T-helper 2 cell treated with Interferon-gamma antibody and Interleukin-4, amounts not matched to agents 5 μg/mL and 100 μg/mL, for 36 hours (primary cell): Measurements from ENCODE around the gene HOMER3.
"Not testable (repeated sequence)": the region's sequence is repeated elsewhere in the genome, so short reads cannot be mapped to it uniquely, and the experiment has no call there.

Experiments
- DNase-seq: peaks from one replicate; pipeline ENCODE4 v3.0.0; 2021; ENCODE audit warnings: low spot score
- H3K27ac Mint-ChIP-seq: one replicate; pipeline ENCODE4 v1.8.0; 2021; ENCODE audit warnings: mild to moderate bottlenecking, mixed read lengths
- H3K27me3 Mint-ChIP-seq: one replicate; pipeline ENCODE4 v1.8.0; 2021; ENCODE audit warnings: low read depth, mixed read lengths
- H3K36me3 Mint-ChIP-seq: one replicate; pipeline ENCODE4 v1.8.0; 2021; ENCODE audit warnings: low read depth, mixed read lengths
- H3K4me1 Mint-ChIP-seq: one replicate; pipeline ENCODE4 v1.8.0; 2021; ENCODE audit warnings: low read depth, mixed read lengths
- H3K4me3 Mint-ChIP-seq: one replicate; pipeline ENCODE4 v1.8.0; 2022; ENCODE audit warnings: mild to moderate bottlenecking, moderate library complexity, mixed read lengths
- H3K9me3 Mint-ChIP-seq: one replicate; pipeline ENCODE4 v1.8.0; 2021; ENCODE audit warnings: mixed read lengths

The HOMER3 gene

GRCh38 chr19:18924684-18925213 lies 16.3 kb downstream of the HOMER3 start:
- Mint-ChIP-seq H3K27ac (no peak overlapping the region), H3K4me3 (no peak overlapping the region), H3K36me3 (peaks cover 36% of the 10 kb centered on the region), H3K27me3 (no peaks in the 10 kb centered on the region), H3K9me3 (no peaks in the 10 kb centered on the region), H3K4me1 (peaks cover 10% of the 10 kb centered on the region)
- no peak for DNase-seq

GRCh38 chr19:18922228-18922985 lies 18.6 kb downstream of the HOMER3 start:
- no peak for DNase-seq
- H3K36me3 Mint-ChIP-seq = peaks cover 36% of the 10 kb centered on the region
- peaks cover 13% of the 10 kb centered on the region for H3K4me1 Mint-ChIP-seq
- no peaks in the 10 kb centered on the region for H3K27me3 Mint-ChIP-seq
- no peaks in the 10 kb centered on the region for H3K9me3 Mint-ChIP-seq
- no peak overlapping the region for H3K27ac Mint-ChIP-seq
- no peak overlapping the region for H3K4me3 Mint-ChIP-seq

- H3K9me3 Mint-ChIP-seq = no peaks in the 10 kb centered on the region
- H3K4me3 Mint-ChIP-seq = peak overlapping the region; percentile 60
- H3K27ac Mint-ChIP-seq = no peak overlapping the region
- no peaks in the 10 kb centered on the region for H3K27me3 Mint-ChIP-seq
- DNase-seq = no peak
- H3K4me1 Mint-ChIP-seq = peaks cover 16% of the 10 kb centered on the region
- H3K36me3 Mint-ChIP-seq = peaks cover 39% of the 10 kb centered on the region
Observed at GRCh38 chr19:18921593-18921992, 19.4 kb downstream of the HOMER3 start.

GRCh38 chr19:18920400-18920799 lies 20.6 kb downstream of the HOMER3 start:
- Mint-ChIP-seq H3K27ac (peak overlapping the region; percentile 96), H3K4me3 (peak overlapping the region; percentile 96), H3K4me1 (peaks cover 16% of the 10 kb centered on the region), H3K9me3 (no peaks in the 10 kb centered on the region), H3K27me3 (no peaks in the 10 kb centered on the region), H3K36me3 (peaks cover 35% of the 10 kb centered on the region)
- DNase-seq = no peak

- peaks cover 38% of the 10 kb centered on the region for H3K36me3 Mint-ChIP-seq
- H3K4me3 Mint-ChIP-seq = peak overlapping the region; percentile 96
Observed at GRCh38 chr19:18919900-18920214, 21.2 kb downstream of the HOMER3 start.

GRCh38 chr19:18919086-18919899 lies 21.7 kb downstream of the HOMER3 start, which contains the start of the genes COPE and DDX49:
TSS of gene COPE (minus strand) at chr19:18919387. CDS start at chr19:18919348, 39 bp downstream.
TSS of gene DDX49 (plus strand) at chr19:18919715. CDS start at chr19:18919742, 27 bp downstream.
- Mint-ChIP-seq H3K4me3 (peak within 1 kb of the TSS; percentile 96), H3K9me3 (no peaks in the 10 kb centered on the region), H3K27ac (peak within 1 kb of the TSS; percentile 96), H3K36me3 (peaks cover 34% of the 10 kb centered on the region), H3K27me3 (no peaks in the 10 kb centered on the region), H3K4me1 (peaks cover 16% of the 10 kb centered on the region)
- DNase-seq = peak; percentile 98

More at GRCh38 chr19:18919900-18920214, 21.2 kb downstream of the HOMER3 start:
- no peaks in the 10 kb centered on the region for H3K9me3 Mint-ChIP-seq
- H3K27ac Mint-ChIP-seq = peak overlapping the region; percentile 96
- peaks cover 16% of the 10 kb centered on the region for H3K4me1 Mint-ChIP-seq
- H3K27me3 Mint-ChIP-seq = no peaks in the 10 kb centered on the region
- no peak for DNase-seq

- Mint-ChIP-seq H3K27ac (peak overlapping the region; percentile 82), H3K4me3 (peak overlapping the region; percentile 96), H3K4me1 (peaks cover 16% of the 10 kb centered on the region), H3K36me3 (peaks cover 37% of the 10 kb centered on the region)
- H3K27me3 Mint-ChIP-seq, H3K9me3 Mint-ChIP-seq, DNase-seq: not testable (repeated sequence)
Observed at GRCh38 chr19:18917593-18917992, 23.4 kb downstream of the HOMER3 start.

GRCh38 chr19:18915639-18916038 lies 25.4 kb downstream of the HOMER3 start:
- H3K4me1 Mint-ChIP-seq = peaks cover 10% of the 10 kb centered on the region
- H3K4me3 Mint-ChIP-seq = no peak overlapping the region
- DNase-seq = peak; percentile 19
- H3K36me3 Mint-ChIP-seq = peaks cover 27% of the 10 kb centered on the region
- no peaks in the 10 kb centered on the region for H3K27me3 Mint-ChIP-seq
- no peaks in the 10 kb centered on the region for H3K9me3 Mint-ChIP-seq
- peak overlapping the region; percentile 36 for H3K27ac Mint-ChIP-seq

GRCh38 chr19:18913466-18913865 lies 27.6 kb downstream of the HOMER3 start:
- no peak overlapping the region for H3K27ac Mint-ChIP-seq
- peaks cover 30% of the 10 kb centered on the region for H3K36me3 Mint-ChIP-seq
- H3K9me3 Mint-ChIP-seq = no peaks in the 10 kb centered on the region
- H3K27me3 Mint-ChIP-seq = no peaks in the 10 kb centered on the region
- H3K4me1 Mint-ChIP-seq = peaks cover 6% of the 10 kb centered on the region
- no peak overlapping the region for H3K4me3 Mint-ChIP-seq
- no peak for DNase-seq

- Mint-ChIP-seq H3K27ac (no peak overlapping the region), H3K9me3 (no peaks in the 10 kb centered on the region), H3K4me3 (no peak overlapping the region), H3K4me1 (peaks cover 6% of the 10 kb centered on the region), H3K36me3 (peaks cover 30% of the 10 kb centered on the region), H3K27me3 (no peaks in the 10 kb centered on the region)
- no peak for DNase-seq
Observed at GRCh38 chr19:18912933-18913332, 28.1 kb downstream of the HOMER3 start.

- H3K27me3 Mint-ChIP-seq = no peaks in the 10 kb centered on the region
- no peaks in the 10 kb centered on the region for H3K9me3 Mint-ChIP-seq
- no peaks in the 10 kb centered on the region for H3K4me1 Mint-ChIP-seq
- H3K4me3 Mint-ChIP-seq = no peak overlapping the region
- H3K36me3 Mint-ChIP-seq = peaks cover 26% of the 10 kb centered on the region
- no peak overlapping the region for H3K27ac Mint-ChIP-seq
- DNase-seq = no peak
Observed at GRCh38 chr19:18910801-18911436, 30.1 kb downstream of the HOMER3 start.

GRCh38 chr19:18910010-18910409 lies 31.0 kb downstream of the HOMER3 start:
- Mint-ChIP-seq H3K4me1 (no peaks in the 10 kb centered on the region), H3K9me3 (no peaks in the 10 kb centered on the region), H3K27me3 (no peaks in the 10 kb centered on the region), H3K4me3 (no peak overlapping the region), H3K36me3 (peaks cover 20% of the 10 kb centered on the region), H3K27ac (no peak overlapping the region)
- DNase-seq = no peak

GRCh38 chr19:18908917-18909619 lies 31.9 kb downstream of the HOMER3 start:
- H3K27ac Mint-ChIP-seq = no peak overlapping the region
- no peaks in the 10 kb centered on the region for H3K4me1 Mint-ChIP-seq
- no peaks in the 10 kb centered on the region for H3K27me3 Mint-ChIP-seq
- H3K36me3 Mint-ChIP-seq = peaks cover 19% of the 10 kb centered on the region
- no peak overlapping the region for H3K4me3 Mint-ChIP-seq
- H3K9me3 Mint-ChIP-seq = no peaks in the 10 kb centered on the region
- no peak for DNase-seq
